ENCODE data around the gene EHD3. TPM values are rescaled to one million over a fixed set of nuclear protein-coding genes. Genes with fewer than 3 reads are reported as not detected.

Gene EHD3
- total and polyA plus RNA-seq, 2 of the 8 experiments (the other 6 are each of a cell fraction or from before 2014, with no cell fraction given): 9.3 to 12.0 TPM

- Histone ChIP-seq H3K79me1 (ENCODE audit: low read depth, low read length) (no peaks in the 10 kb centered on the region; the same call in 1 of the 2 replicates), H2BK12ac (ENCODE audit: low read depth, low read length) (no peak overlapping the region), H3K27me3 (replicated peaks in 1 of 4; ENCODE audit: control insufficient read depth in 3 of 4, extremely low read depth in 1 of 4, insufficient read depth in 3 of 4, low read length in 3 of 4) (no peaks in the 10 kb centered on the region), H3K9me3 (ENCODE audit: insufficient read depth in 2 of 2, low read depth in 1 of 2, low read length in 1 of 2) (no peaks in the 10 kb centered on the region), H3K4me2 (ENCODE audit: insufficient read depth in 1 of 2, low read depth in 2 of 2, low read length in 2 of 2) (no peak overlapping the region), H3K14ac (ENCODE audit: insufficient read length) (no peak overlapping the region), H4K8ac (ENCODE audit: extremely low read depth, insufficient read depth, low read length) (no peak overlapping the region), H2AK5ac (ENCODE audit: low read depth, low read length) (no peak overlapping the region), H3K23ac (ENCODE audit: insufficient read length) (no peak overlapping the region), H3K27ac (ENCODE audit: low read depth, low read length) (no peak overlapping the region), H2AFZ (ENCODE audit: low read length) (no peak overlapping the region), H4K20me1 (replicated peaks in 1 of 2; ENCODE audit: control insufficient read depth in 1 of 2, insufficient read depth in 2 of 2, low read length in 2 of 2) (peaks cover 0 to 2% of the 10 kb centered on the region in 2 experiments), H3K4me3 (ENCODE audit: extremely low read depth in 1 of 4, insufficient read depth in 2 of 4, low read depth in 3 of 4, low read length in 4 of 4) (no peak overlapping the region), H3K23me2 (ENCODE audit: low read depth, low read length) (no peaks in the 10 kb centered on the region; the same call in 1 of the 2 replicates), H4K91ac (replicated peaks; ENCODE audit: insufficient read length, low read length) (no peak overlapping the region), H3K18ac (ENCODE audit: extremely low read depth, low read length) (no peak overlapping the region), H3K9ac (replicated peaks in 1 of 4; ENCODE audit: extremely low read depth in 1 of 4, low read depth in 3 of 4, low read length in 3 of 4) (no peak overlapping the region), H2BK120ac (replicated peaks; ENCODE audit: low read depth, low read length) (no peak overlapping the region), H3K79me2 (ENCODE audit: control insufficient read depth in 1 of 2, insufficient read depth in 2 of 2, low read length in 2 of 2) (no peaks in the 10 kb centered on the region), H2BK20ac (ENCODE audit: low read length) (no peak overlapping the region), H3K4ac (replicated peaks; ENCODE audit: insufficient read length, low read depth, low read length) (no peak overlapping the region), H2BK5ac (ENCODE audit: low read depth, low read length) (no peak overlapping the region), H3K4me1 (replicated peaks in 1 of 4; ENCODE audit: control insufficient read depth in 3 of 4, insufficient read depth in 4 of 4, low read length in 3 of 4) (peaks cover 0 to 2% (median 1%) of the 10 kb centered on the region in 4 experiments; a peak in 2 of 7 replicates), H4K5ac (ENCODE audit: insufficient read length, low read depth, low read length) (no peak overlapping the region), H3K36me3 (ENCODE audit: control insufficient read depth in 2 of 4, insufficient read depth in 4 of 4, low read length in 3 of 4) (no peaks in the 10 kb centered on the region), H3K56ac (replicated peaks; ENCODE audit: insufficient read length, low read depth, low read length) (no peak overlapping the region), H2BK15ac (ENCODE audit: low read length) (no peak overlapping the region)
- DNase-seq (ENCODE audit: low read depth in 1 of 2, low spot score in 2 of 2) (no peak), FAIRE-seq (no peak)
- no peak for TF ChIP-seq EGR1 (IDR thresholded peaks at IDR 0.05; ENCODE audit: borderline replicate concordance, low read depth, low read length)
- TF ChIP-seq KDM4A (IDR thresholded peaks at IDR 0.05; ENCODE audit: low read depth, low read length, severe bottlenecking): no peak
- ChIA-PET POLR2A (ENCODE audit: partially characterized antibody) (no interaction called here), CTCF (ENCODE audit: partially characterized antibody) (interaction anchor here (1.0 to 2.7 kb wide), 6 partner anchors 9 to 82 kb away, joined by 3 to 8 read pairs (median 4); partner anchors contain the start of gene EHD3)
- 91% methylated on average over 6 of the region's 6 CpGs; no CpG with 5 or more reads in 1 of the 2 experiments for WGBS, 2 experiments (ENCODE audit: extremely low coverage in 1 of 2, insufficient coverage in 1 of 2, insufficient read length in 1 of 2, insufficient replicate concordance in 2 of 2, low coverage in 1 of 2, low lambda C conversion rate in 2 of 2, missing lambda C conversion rate in 1 of 2)
These were observed 17.9 kb downstream of the EHD3 start for GRCh38 chr2:31251851-31252250.

Measured in H1 (cell line).